IMR-90 (cell line): Measurements from ENCODE around the gene CPLX1. TPM values are rescaled to one million over a fixed set of nuclear protein-coding genes. Genes with fewer than 3 reads are reported as not detected.

Experiments
- ATAC-seq: fragments of 200-7000 bp; cut with Tn5 transposase; 2 replicates; pipeline ENCODE4 v1.9.1; 2020; ENCODE audit warnings: low read depth, mild to moderate bottlenecking, moderate library complexity
- BruUV-seq: library from RNA; stranded (reverse); fragments of 400-500 nt; replicated peaks from 2 replicates; lab custom pipeline; 2021; lab: Mats Ljungman, UMichigan
- CTCF ChIA-PET: fragments of 300-600 bp; formaldehyde crosslinking; extraction: SDS; loops from one replicate; lab custom pipeline; 2021; ENCODE audit warnings: antibody characterized with exemption; lab: Yijun Ruan, JAX
- POLR2A ChIA-PET: fragments of 300-600 bp; sonication (Branson Sonifier 250); formaldehyde crosslinking; loops from one replicate; lab custom pipeline; 2022; ENCODE audit warnings: antibody characterized with exemption; ENCODE audit not compliant: unreplicated experiment; lab: Charles Lee
- DNase-seq: peaks from one replicate; pipeline ENCODE4 v3.0.0; 2013
- H2AFZ ChIP-seq: replicated peaks from 2 replicates; pipeline ENCODE3; 2013; ENCODE audit warnings: low read length, mild to moderate bottlenecking; ENCODE audit not compliant: poor library complexity
- H2AK5ac ChIP-seq: 2 replicates; pipeline ENCODE4 v1.6.1; 2013; ENCODE audit warnings: low read depth, low read length, inconsistent platforms
- H2AK9ac ChIP-seq: replicated peaks from 2 replicates; pipeline ENCODE3; 2013; ENCODE audit warnings: mild to moderate bottlenecking, low read depth, low read length, moderate library complexity; ENCODE audit not compliant: poor library complexity
- H2BK120ac ChIP-seq: 2 replicates; pipeline ENCODE4 v1.6.1; 2013; ENCODE audit warnings: low read depth, low read length, inconsistent platforms
- H2BK15ac ChIP-seq: 3 replicates; pipeline ENCODE4 v1.6.1; 2013; ENCODE audit warnings: low read depth, low read length, inconsistent platforms
- H2BK20ac ChIP-seq: 2 replicates; pipeline ENCODE4 v1.6.1; 2013; ENCODE audit warnings: low read depth, mild to moderate bottlenecking, inconsistent platforms, low read length, moderate library complexity
- H2BK5ac ChIP-seq: 2 replicates; pipeline ENCODE4 v1.6.1; 2013; ENCODE audit warnings: mild to moderate bottlenecking, low read depth, low read length, inconsistent platforms; ENCODE audit not compliant: poor library complexity, severe bottlenecking
- H3K14ac ChIP-seq: replicated peaks from 2 replicates; pipeline ENCODE4 v1.6.1; 2013; ENCODE audit warnings: low read depth, low read length, inconsistent platforms
- H3K18ac ChIP-seq: 2 replicates; pipeline ENCODE4 v1.6.1; 2013; ENCODE audit warnings: low read depth, low read length, control low read depth
- H3K23ac ChIP-seq: 2 replicates; pipeline ENCODE4 v1.6.1; 2013; ENCODE audit warnings: low read depth, low read length, inconsistent platforms
- H3K27ac ChIP-seq: 2 replicates; pipeline ENCODE4 v1.5.1; 2013; ENCODE audit warnings: mild to moderate bottlenecking, control low read depth, low read length; ENCODE audit not compliant: insufficient read depth
- H3K27me3 ChIP-seq: 2 replicates; pipeline ENCODE4 v1.6.1; 2013; ENCODE audit warnings: low read length; ENCODE audit not compliant: control insufficient read depth, insufficient read depth
- H3K36me3 ChIP-seq: 2 replicates; pipeline ENCODE4 v1.6.1; 2013; ENCODE audit warnings: low read length, mixed read lengths; ENCODE audit not compliant: control insufficient read depth, insufficient read depth
- H3K4ac ChIP-seq: 2 replicates; pipeline ENCODE4 v1.6.1; 2013; ENCODE audit warnings: low read depth, low read length, inconsistent platforms
- H3K4me1 ChIP-seq: 2 replicates; pipeline ENCODE4 v1.6.1; 2013; ENCODE audit warnings: low read length, mixed read lengths; ENCODE audit not compliant: control insufficient read depth, insufficient read depth
- H3K4me2 ChIP-seq: 2 replicates; pipeline ENCODE4 v1.6.1; 2013; ENCODE audit warnings: low read depth, mild to moderate bottlenecking, control low read depth, low read length, moderate library complexity
- H3K4me3 ChIP-seq: 2 replicates; pipeline ENCODE4 v1.5.1; 2013; ENCODE audit warnings: low read depth, mild to moderate bottlenecking, control low read depth, low read length, moderate library complexity; ENCODE audit not compliant: insufficient read depth
- H3K56ac ChIP-seq: 2 replicates; pipeline ENCODE4 v1.6.1; 2013; ENCODE audit warnings: low read length, inconsistent platforms; ENCODE audit not compliant: insufficient read depth; ENCODE audit errors: extremely low read depth
- H3K79me1 ChIP-seq, 2 experiments: 2 replicates each; pipeline ENCODE4 v1.6.1; 2013; ENCODE audit warnings: low read length in 2 of 2, inconsistent platforms in 1 of 2, low read depth in 1 of 2
- H3K9ac ChIP-seq: 2 replicates; pipeline ENCODE4 v1.6.1; 2013; ENCODE audit warnings: low read depth, low read length, control low read depth
- H3K9me1 ChIP-seq: 2 replicates; pipeline ENCODE4 v1.6.1; 2013; ENCODE audit warnings: low read length, inconsistent platforms; ENCODE audit not compliant: insufficient read depth
- H3K9me3 ChIP-seq: 2 replicates; pipeline ENCODE4 v1.6.1; 2013; ENCODE audit warnings: low read length; ENCODE audit not compliant: control insufficient read depth, insufficient read depth
- H4K20me1 ChIP-seq: 2 replicates; pipeline ENCODE4 v1.6.1; 2013; ENCODE audit warnings: low read length, inconsistent platforms; ENCODE audit not compliant: insufficient read depth
- H4K5ac ChIP-seq: 2 replicates; pipeline ENCODE4 v1.6.1; 2013; ENCODE audit warnings: mild to moderate bottlenecking, low read depth, low read length, control low read depth
- H4K8ac ChIP-seq, 2 experiments: 2 replicates each; pipeline ENCODE4 v1.6.1; 2013; ENCODE audit warnings: low read depth in 2 of 2, low read length in 2 of 2, control low read depth in 1 of 2, inconsistent platforms in 1 of 2
- H4K91ac ChIP-seq: 2 replicates; pipeline ENCODE4 v1.6.1; 2013; ENCODE audit warnings: low read depth, low read length, inconsistent platforms; ENCODE audit not compliant: insufficient read depth
- BHLHE40 ChIP-seq: fragments of 150-350 bp; IDR thresholded peaks from 2 replicates; pipeline ENCODE4 v1.6.1; 2016; ENCODE audit warnings: mild to moderate bottlenecking, low read depth, low read length
- CEBPB ChIP-seq: IDR thresholded peaks from 2 replicates; pipeline ENCODE4 v1.6.1; 2012; ENCODE audit warnings: low read depth, low read length, improper control_type of control experiment
- CHD1 ChIP-seq: IDR thresholded peaks from 2 replicates; pipeline ENCODE4 v1.6.1; 2012; ENCODE audit warnings: low read depth, low read length, improper control_type of control experiment
- CTCF ChIP-seq: conservative IDR thresholded peaks from 2 replicates; pipeline ENCODE4 v1.5.1; 2012; ENCODE audit warnings: mild to moderate bottlenecking, low read depth, low read length, improper control_type of control experiment
- ELK1 ChIP-seq: fragments of 150-350 bp; IDR thresholded peaks from 2 replicates; pipeline ENCODE4 v1.6.1; 2016; ENCODE audit warnings: low read depth, mild to moderate bottlenecking, low read length, moderate library complexity, borderline replicate concordance
- FOS ChIP-seq: fragments of 150-350 bp; IDR thresholded peaks from 2 replicates; pipeline ENCODE4 v1.6.1; 2016; ENCODE audit warnings: low read depth, low read length
- MAZ ChIP-seq: IDR thresholded peaks from 2 replicates; pipeline ENCODE4 v1.6.1; 2012; ENCODE audit warnings: low read depth, mild to moderate bottlenecking, low read length, improper control_type of control experiment, moderate library complexity, borderline replicate concordance
- MXI1 ChIP-seq: IDR thresholded peaks from 2 replicates; pipeline ENCODE4 v1.6.1; 2012; ENCODE audit warnings: low read depth, mild to moderate bottlenecking, low read length, moderate library complexity, borderline replicate concordance
- POLR2A ChIP-seq: IDR thresholded peaks from 2 replicates; pipeline ENCODE4 v1.6.1; 2012; ENCODE audit warnings: mild to moderate bottlenecking, low read depth, low read length
- RAD21 ChIP-seq: IDR thresholded peaks from 2 replicates; pipeline ENCODE4 v1.6.1; 2012; ENCODE audit warnings: low read length, improper control_type of control experiment
- RCOR1 ChIP-seq: IDR thresholded peaks from 2 replicates; pipeline ENCODE4 v1.6.1; 2012; ENCODE audit warnings: mild to moderate bottlenecking, low read length, improper control_type of control experiment; ENCODE audit not compliant: insufficient replicate concordance
- RFX5 ChIP-seq: IDR thresholded peaks from 2 replicates; pipeline ENCODE4 v1.8.0; 2012; ENCODE audit warnings: low read depth, mild to moderate bottlenecking, low read length, moderate library complexity
- SMC3 ChIP-seq: fragments of 150-350 bp; IDR thresholded peaks from 2 replicates; pipeline ENCODE4 v1.6.1; 2016; ENCODE audit warnings: low read depth, mild to moderate bottlenecking, antibody characterized with exemption, low read length, moderate library complexity
- WGBS, 2 experiments: methylation state at CpG; one replicate each; pipeline versions ENCODE4 v1.1.5 to v1.1.7; 2013; ENCODE audit warnings: missing lambda C conversion rate in 2 of 2; ENCODE audit not compliant: insufficient read length in 1 of 2; ENCODE audit errors: extremely low coverage in 2 of 2; 5-methylcytosine and 5-hydroxymethylcytosine counted together
- dilution Hi-C: fragments of 300-500 bp; cut with HindIII; formaldehyde crosslinking; loops from one replicate; pipeline ENCODE4 v1.14.3; 2018; ENCODE audit warnings: low sequenced_read_pairs; ENCODE audit not compliant: unreplicated experiment
- in situ Hi-C: fragments of 300-500 bp; cut with MboI; formaldehyde crosslinking; loops from 3 replicates; pipeline ENCODE4 v1.14.3; 2019; ENCODE audit warnings: low sequenced_read_pairs, inconsistent platforms, mixed read lengths
- intact Hi-C: fragments of 100-400 bp; cut with micrococcal nuclease; formaldehyde crosslinking; loops from 2 replicates; pipeline ENCODE4 v1.10.0; 2022
- polyA plus RNA-seq, 3 experiments: library from polyadenylated mRNA; depleted of rRNA; stranded (reverse); fragments of >200 nt; gene quantifications; 2 replicates each; pipeline ENCODE4 v1.2.3, GENCODE V29; 2012; ENCODE audit warnings: low replicate concordance in 1 of 3
- total RNA-seq: library from RNA; depleted of rRNA; stranded (reverse); fragments of >200 nt; gene quantifications from 2 replicates; pipeline ENCODE4 v1.2.3, GENCODE V29; 2012

CPLX1 gene
- total and polyA plus RNA-seq, 2 of the 4 experiments (the other 2 are of a cell fraction) = 0.05 TPM; not detected in 1

GRCh38 chr4:859496-859895 is 33.6 kb upstream of the CPLX1 start:
- Histone ChIP-seq H4K8ac (no peak overlapping the region), H3K23ac (no peak overlapping the region), H3K27ac (no peak overlapping the region), H3K4me3 (no peak overlapping the region), H2AK9ac (no peak overlapping the region), H3K79me1 (peaks cover 0 to 12% of the 10 kb centered on the region in 2 experiments; a peak in 2 of 4 replicates), H2AFZ (no peak overlapping the region), H4K20me1 (peaks cover 12% of the 10 kb centered on the region), H3K9ac (no peak overlapping the region), H3K18ac (no peak overlapping the region), H2BK15ac (no peak overlapping the region), H4K91ac (no peak overlapping the region), H3K4me1 (no peaks in the 10 kb centered on the region), H2AK5ac (no peak overlapping the region), H3K27me3 (no peaks in the 10 kb centered on the region), H2BK5ac (no peak overlapping the region), H3K56ac (no peak overlapping the region), H3K14ac (no peak overlapping the region), H3K9me1 (0 out of 2 replicates have a peak, but pooled peaks cover 3% of the 10 kb centered on the region), H3K4me2 (no peak overlapping the region), H4K5ac (no peak overlapping the region), H3K9me3 (no peaks in the 10 kb centered on the region), H2BK120ac (no peak overlapping the region), H2BK20ac (no peak overlapping the region), H3K36me3 (peaks cover 60% of the 10 kb centered on the region), H3K4ac (no peak overlapping the region)
- in situ Hi-C loops = no loop called here
- intact Hi-C loops = no loop called here
- no TSS peak for BruUV-seq
- TF ChIP-seq POLR2A = no peak
- TF ChIP-seq FOS = no peak
- TF ChIP-seq RFX5 = no peak
- no peak for TF ChIP-seq CTCF
- no peak for TF ChIP-seq RAD21
- TF ChIP-seq BHLHE40 = no peak
- TF ChIP-seq MAZ = no peak
- TF ChIP-seq ELK1 = no peak
- no peak for TF ChIP-seq SMC3
- TF ChIP-seq CEBPB = no peak
- no peak for TF ChIP-seq CHD1
- TF ChIP-seq MXI1 = no peak
- no peak for TF ChIP-seq RCOR1
- WGBS, 2 experiments = no CpG with 5 or more reads among the region's 13 CpGs
- CTCF ChIA-PET = no interaction called here
- ATAC-seq = no peak
- DNase-seq = no peak
- dilution Hi-C loops = no loop called here
- POLR2A ChIA-PET = no interaction called here
